ENCODE results near the gene GNAI2.

GNAI2 gene

DNA sequence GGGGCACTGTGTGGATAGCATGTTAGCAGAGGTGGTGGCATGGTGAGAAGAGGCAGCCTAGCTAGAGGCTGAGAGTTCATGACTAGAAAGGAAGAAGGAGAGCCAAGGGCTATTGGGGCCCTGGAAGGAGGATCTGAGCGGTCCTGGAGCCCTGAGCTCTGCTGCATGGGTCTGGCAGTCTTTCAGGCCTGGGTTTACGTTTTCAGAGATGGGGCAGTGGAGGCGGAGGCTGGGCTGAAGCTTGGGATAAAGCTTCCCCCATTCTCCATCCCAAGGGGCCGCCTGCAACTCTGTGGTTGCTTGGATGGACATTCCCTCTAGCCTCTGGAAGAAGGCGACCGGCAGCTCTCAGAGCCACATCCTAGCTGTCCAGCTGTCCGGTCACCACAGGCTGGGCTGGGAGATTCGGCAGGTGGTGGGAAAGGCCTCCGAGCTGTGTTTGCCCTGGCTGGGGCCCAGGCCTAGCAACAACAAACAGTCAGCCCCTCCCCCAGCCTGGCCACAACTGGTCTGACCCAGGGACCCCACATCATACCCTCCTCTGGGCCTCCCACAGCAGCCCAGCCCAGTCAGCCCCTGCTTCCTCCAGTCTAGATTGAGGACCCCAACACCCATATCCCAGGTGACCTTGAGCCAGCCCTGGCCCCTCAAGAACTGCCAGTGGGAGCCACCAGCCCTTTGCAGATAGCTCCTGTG, 32.7 kb upstream of the GNAI2 start:
- Histone ChIP-seq H3K36me3 (no peaks in the 10 kb centered on the region), H3K9me3 (no peaks in the 10 kb centered on the region), H3K4me3 (no peak overlapping the region), H3K4me1 (peaks cover 0 to 19% (median 15%) of the 10 kb centered on the region in 4 donors), H3K27ac (no peak overlapping the region), H3K27me3 (peaks cover 0 to 69% of the 10 kb centered on the region in 2 donors)
- intact Hi-C loops (cut with DNase I; ENCODE audit: low total_unique reads) = no loop called here
- TF ChIP-seq, protein P1, sequence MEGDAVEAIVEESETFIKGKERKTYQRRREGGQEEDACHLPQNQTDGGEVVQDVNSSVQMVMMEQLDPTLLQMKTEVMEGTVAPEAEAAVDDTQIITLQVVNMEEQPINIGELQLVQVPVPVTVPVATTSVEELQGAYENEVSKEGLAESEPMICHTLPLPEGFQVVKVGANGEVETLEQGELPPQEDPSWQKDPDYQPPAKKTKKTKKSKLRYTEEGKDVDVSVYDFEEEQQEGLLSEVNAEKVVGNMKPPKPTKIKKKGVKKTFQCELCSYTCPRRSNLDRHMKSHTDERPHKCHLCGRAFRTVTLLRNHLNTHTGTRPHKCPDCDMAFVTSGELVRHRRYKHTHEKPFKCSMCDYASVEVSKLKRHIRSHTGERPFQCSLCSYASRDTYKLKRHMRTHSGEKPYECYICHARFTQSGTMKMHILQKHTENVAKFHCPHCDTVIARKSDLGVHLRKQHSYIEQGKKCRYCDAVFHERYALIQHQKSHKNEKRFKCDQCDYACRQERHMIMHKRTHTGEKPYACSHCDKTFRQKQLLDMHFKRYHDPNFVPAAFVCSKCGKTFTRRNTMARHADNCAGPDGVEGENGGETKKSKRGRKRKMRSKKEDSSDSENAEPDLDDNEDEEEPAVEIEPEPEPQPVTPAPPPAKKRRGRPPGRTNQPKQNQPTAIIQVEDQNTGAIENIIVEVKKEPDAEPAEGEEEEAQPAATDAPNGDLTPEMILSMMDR (IDR thresholded peaks at IDR 0.05) = no peak
- DNase-seq = no peak

DNA sequence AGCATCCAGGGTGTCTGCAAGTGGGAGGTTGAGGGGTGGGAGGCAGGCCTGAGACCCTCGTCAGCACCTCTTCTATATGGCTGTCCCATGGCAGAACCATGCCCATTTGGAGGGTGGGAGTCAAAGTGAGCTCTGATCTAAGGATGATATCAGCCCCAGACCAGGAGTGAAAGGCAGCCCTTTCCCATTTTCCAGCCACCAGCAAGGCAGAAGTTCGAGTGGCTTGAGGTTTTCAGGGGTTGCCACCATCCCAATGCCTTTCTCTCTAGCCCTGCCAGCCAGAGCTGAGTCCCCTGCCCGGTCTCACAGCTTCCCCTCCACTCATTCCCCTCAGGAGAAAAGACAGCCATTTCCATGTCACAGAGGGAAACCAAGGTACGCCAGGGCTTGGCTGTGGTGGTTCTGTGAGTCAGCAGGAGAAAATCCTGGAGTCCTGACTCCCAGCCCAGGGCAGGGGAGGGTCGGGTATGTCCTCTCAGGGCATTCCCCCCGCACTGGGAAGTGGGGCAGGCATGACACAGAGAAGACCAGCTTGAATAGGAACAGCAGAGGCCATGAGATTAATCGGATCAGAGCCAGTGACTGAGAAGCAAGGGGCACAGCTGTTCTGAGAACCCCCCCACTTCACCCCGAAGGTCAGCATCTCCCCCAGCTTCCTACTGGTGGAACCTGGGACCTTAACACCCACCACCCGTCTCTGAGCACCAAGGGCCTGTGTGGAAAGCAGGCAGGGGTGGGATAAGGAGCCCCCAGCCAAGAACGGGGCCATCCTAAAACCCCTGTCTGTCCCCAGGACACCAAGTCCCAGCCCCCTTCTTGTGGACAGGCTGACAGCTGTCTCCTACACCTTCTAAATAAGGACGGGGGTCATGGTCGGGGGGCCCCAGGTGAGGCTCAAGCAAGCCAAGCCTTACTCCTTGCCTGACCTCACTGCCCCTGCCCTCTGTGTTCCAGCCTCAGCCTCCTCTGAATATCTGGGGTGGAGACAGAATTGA, 31.9 kb upstream of the GNAI2 start:
- Histone ChIP-seq H3K27me3 (peaks cover 0 to 64% of the 10 kb centered on the region in 2 donors), H3K27ac (no peak overlapping the region), H3K4me3 (no peak overlapping the region), H3K4me1 (peaks cover 0 to 19% (median 15%) of the 10 kb centered on the region in 4 donors), H3K36me3 (no peaks in the 10 kb centered on the region), H3K9me3 (no peaks in the 10 kb centered on the region)
- TF ChIP-seq, protein P1 (IDR thresholded peaks at IDR 0.05) = no peak
- intact Hi-C loops (cut with DNase I; ENCODE audit: low total_unique reads) = no loop called here
- no peak for DNase-seq

DNA sequence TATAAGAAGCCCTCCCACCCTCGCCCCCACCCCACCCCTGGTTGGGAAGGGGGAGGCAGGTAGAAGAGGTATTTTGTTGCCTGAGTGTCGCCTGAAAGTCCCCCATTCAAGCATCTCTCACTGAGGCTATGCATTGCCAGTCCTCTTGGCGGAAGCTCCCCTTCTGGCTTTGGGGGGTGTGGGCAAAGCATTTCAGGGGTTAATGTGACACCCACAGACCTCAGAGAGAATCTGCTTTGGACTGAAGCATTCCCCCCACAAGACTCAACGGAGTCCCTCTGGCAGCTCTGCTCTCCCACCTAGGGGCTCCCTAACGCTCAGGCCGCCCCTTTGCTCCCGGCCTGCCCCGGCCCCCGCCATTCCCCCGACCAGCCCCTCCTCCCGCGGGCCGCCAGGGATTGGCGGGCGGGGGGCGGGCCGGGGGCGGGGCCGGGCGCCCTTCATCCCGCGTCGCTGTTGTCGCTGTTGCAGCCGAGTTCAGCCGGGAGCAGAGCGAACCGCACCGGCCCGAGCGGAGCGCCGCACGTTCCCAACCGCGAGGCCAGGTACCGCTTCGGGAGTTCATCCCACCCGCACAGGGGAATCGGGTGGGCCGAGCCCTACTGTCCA, 31.1 kb upstream of the GNAI2 start, which contains the start of gene SLC38A3:
TSS of gene SLC38A3 (plus strand) at position 468 of the 609 bp plus-strand sequence. CDS start 8,929 bp downstream, outside the sequence.
- peaks cover 0 to 58% of the 10 kb centered on the region in 2 donors for H3K27me3 ChIP-seq
- intact Hi-C loops (cut with DNase I; ENCODE audit: low total_unique reads) = no loop called here
- TF ChIP-seq, protein P1 (IDR thresholded peaks at IDR 0.05) = no peak
- H3K4me3 ChIP-seq = peak within 1 kb of the TSS; percentile 39 to 56
- H3K36me3 ChIP-seq = no peaks in the 10 kb centered on the region
- peak within 1 kb of the TSS in 1 of 2 donors; percentile 6 for H3K27ac ChIP-seq
- H3K9me3 ChIP-seq = no peaks in the 10 kb centered on the region
- peaks cover 0 to 19% (median 15%) of the 10 kb centered on the region in 4 donors for H3K4me1 ChIP-seq
- DNase-seq = no peak

DNA sequence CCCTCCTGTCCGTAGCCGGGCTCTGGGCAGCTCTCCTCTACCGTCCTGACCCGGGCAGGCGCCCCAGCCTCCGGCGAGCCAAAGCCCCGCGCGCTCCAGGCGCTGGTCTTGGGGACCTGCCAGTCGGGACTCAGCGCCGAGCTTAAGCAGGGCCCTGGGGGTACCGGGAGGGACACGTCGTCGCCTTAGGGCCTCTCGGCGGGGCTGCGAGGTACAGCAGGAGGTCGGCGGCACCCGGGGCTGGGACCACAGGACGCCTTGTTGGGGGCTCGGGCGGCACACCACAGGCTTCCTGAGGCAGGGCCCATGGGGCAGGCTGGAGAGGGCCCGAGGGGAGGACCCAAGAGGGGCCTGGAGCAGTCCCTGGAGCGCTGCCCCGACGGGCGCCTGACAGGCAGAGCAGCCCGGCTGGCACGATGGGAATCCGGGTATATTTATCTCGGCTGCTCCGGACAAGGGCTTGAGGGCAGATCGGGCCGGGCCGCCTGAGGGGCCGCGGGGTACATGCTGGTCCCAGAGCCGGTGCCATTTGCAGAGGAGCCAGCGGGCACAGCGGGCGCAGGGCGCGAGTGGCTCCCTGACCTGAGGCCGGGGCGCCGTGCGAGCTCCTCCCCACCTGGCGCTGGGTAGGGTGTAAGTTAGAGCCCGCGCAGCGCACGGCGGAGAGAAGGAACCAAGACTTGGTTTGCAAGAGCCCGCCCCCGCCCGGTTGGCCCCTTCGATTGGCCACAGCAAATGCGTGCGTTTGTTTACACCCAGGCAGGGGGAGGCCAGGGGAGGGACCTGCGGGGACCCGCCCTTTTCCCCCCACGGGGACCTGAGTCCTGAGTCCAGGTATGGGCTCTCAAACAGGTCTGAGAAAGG, 30.4 kb upstream of the GNAI2 start:
- no peaks in the 10 kb centered on the region for H3K9me3 ChIP-seq
- no peaks in the 10 kb centered on the region for H3K36me3 ChIP-seq
- intact Hi-C loops (cut with DNase I; ENCODE audit: low total_unique reads) = no loop called here
- peaks cover 0 to 19% (median 15%) of the 10 kb centered on the region in 4 donors for H3K4me1 ChIP-seq
- no peak for DNase-seq
- H3K27ac ChIP-seq = peak overlapping the region in 1 of 2 donors; percentile 6
- peak overlapping the region; percentile 39 to 56 for H3K4me3 ChIP-seq
- TF ChIP-seq, protein P1 (IDR thresholded peaks at IDR 0.05) = no peak
- peaks cover 0 to 55% of the 10 kb centered on the region in 2 donors for H3K27me3 ChIP-seq
